Mucosa of stomach (tissue), 1 donor: ENCODE data around the gene MRS2.
"Not testable (repeated sequence)": the region's sequence is repeated elsewhere in the genome, so short reads cannot be mapped to it uniquely, and the experiment has no call there.

Source experiments
- H3K27me3 ChIP-seq: one replicate; pipeline ENCODE4 v1.7.0; 2013; ENCODE audit warnings: mild to moderate bottlenecking, low read length; ENCODE audit not compliant: control insufficient read depth, insufficient read depth
- H3K36me3 ChIP-seq: one replicate; pipeline ENCODE4 v1.7.0; 2013; ENCODE audit warnings: low read length; ENCODE audit not compliant: control insufficient read depth, insufficient read depth
- H3K4me1 ChIP-seq: one replicate; pipeline ENCODE4 v1.7.0; 2013; ENCODE audit warnings: mild to moderate bottlenecking, low read length; ENCODE audit not compliant: control insufficient read depth, insufficient read depth
- H3K4me3 ChIP-seq: one replicate; pipeline ENCODE4 v1.7.0; 2013; ENCODE audit warnings: low read length
- H3K9ac ChIP-seq: one replicate; pipeline ENCODE4 v1.7.0; 2013; ENCODE audit warnings: mild to moderate bottlenecking, low read length, moderate library complexity
- H3K9me3 ChIP-seq: one replicate; pipeline ENCODE4 v1.7.0; 2013; ENCODE audit warnings: mild to moderate bottlenecking, low read length, moderate library complexity; ENCODE audit not compliant: control insufficient read depth
- donor health status: Pancreatic carcinoma.

MRS2 gene

DNA sequence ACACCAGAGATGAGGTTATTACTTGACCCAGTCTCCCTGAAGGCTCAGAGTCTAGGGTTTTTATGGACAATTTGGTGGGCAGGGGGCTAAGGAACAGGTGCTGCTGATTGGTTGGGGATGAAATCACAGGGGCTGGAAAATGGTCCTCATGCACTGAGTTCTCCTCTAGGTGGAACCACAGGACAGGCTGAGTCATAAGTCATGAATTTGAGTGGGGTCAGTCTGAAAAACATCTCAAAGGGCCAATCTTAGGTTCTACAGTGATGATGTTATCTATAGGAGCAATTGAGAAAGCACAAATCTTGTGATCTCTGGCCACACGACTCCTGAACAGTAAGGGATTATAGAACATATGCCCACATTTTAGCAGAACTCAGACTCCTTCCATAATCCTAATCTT lies 5.9 kb upstream of the MRS2 start:
- H3K36me3 ChIP-seq, result no peaks in the 10 kb centered on the region
- H3K9me3 ChIP-seq, result no peaks in the 10 kb centered on the region
- peaks cover 4% of the 10 kb centered on the region for H3K27me3 ChIP-seq
- H3K4me3 ChIP-seq, result no peak overlapping the region
- no peaks in the 10 kb centered on the region for H3K4me1 ChIP-seq
- H3K9ac ChIP-seq, result no peak overlapping the region

DNA sequence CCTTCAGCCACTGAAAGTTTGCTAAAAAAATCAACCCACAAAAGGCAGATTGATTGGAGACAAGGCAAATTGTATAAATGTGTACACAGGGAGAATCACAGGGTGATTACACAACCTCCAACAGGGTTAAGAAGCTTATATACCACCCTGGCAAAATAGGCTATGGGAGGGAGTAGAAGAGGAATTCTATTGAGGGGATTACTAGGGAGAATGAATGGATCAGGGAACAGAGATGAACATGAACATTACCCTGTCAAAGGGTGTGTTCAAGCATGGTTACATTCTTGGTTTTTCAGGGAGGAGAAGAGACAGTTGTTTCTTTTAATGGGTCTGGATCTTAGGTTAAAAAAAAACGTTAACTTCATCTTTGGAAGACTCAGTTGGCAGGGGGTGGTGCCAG lies 5.1 kb upstream of the MRS2 start:
- no peak overlapping the region for H3K4me3 ChIP-seq
- no peaks in the 10 kb centered on the region for H3K4me1 ChIP-seq
- H3K27me3 ChIP-seq, result peaks cover 4% of the 10 kb centered on the region
- H3K36me3 ChIP-seq, result no peaks in the 10 kb centered on the region
- H3K9ac ChIP-seq, result no peak overlapping the region
- no peaks in the 10 kb centered on the region for H3K9me3 ChIP-seq

DNA sequence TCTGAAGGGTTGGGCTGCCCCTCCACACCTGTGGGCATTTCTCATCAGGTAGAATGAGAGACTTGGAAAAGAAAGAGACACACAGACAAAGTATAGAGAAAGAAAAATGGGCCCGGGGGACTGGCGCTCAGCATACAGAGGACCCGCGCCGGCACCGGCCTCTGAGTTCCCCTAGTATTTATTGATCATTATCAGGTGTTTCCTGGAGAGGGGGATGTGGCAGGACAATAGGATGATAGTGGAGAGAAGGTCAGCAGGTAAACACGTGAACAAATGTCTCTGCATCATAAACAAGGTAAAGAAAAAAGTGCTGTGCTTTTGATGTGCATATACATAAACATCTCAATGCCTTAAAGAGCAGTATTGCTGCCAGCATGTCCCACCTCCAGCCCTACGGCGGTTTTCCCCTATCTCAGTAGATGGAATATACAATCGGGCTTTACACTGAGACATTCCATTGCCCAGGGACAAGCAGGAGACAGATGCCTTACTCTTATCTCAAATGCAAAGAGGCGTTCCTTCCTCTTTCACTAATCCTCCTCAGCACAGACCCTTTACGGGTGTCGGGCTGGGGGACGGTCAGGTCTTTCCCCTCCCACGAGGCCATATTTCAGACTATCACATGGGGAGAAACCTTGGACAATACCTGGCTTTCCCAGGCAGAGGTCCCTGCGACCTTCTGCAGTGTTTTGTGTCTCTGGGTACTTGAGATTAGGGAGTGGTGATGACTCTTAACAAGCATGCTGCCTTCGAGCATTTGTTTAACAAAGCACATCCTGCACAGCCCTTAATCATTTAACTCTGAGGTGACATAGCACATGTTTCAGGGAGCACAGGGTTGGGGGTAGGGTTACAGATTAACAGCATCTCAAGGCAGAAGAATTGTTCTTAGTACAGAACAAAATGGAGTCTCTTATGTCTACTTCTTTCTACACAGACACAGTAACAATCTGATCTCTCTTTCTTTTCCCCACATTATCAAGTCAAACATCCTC lies 2.4 kb upstream of the MRS2 start:
- H3K36me3 ChIP-seq, H3K9me3 ChIP-seq, H3K9ac ChIP-seq, H3K4me1 ChIP-seq, H3K27me3 ChIP-seq, H3K4me3 ChIP-seq: not testable (repeated sequence)

GRCh38 chr6:24401458-24401857 lies 1.3 kb upstream of the MRS2 start:
- no peak overlapping the region for H3K4me3 ChIP-seq
- no peaks in the 10 kb centered on the region for H3K9me3 ChIP-seq
- H3K27me3 ChIP-seq, result peaks cover 4% of the 10 kb centered on the region
- H3K4me1 ChIP-seq, result peaks cover 4% of the 10 kb centered on the region
- H3K9ac ChIP-seq, result no peak overlapping the region
- no peaks in the 10 kb centered on the region for H3K36me3 ChIP-seq

DNA sequence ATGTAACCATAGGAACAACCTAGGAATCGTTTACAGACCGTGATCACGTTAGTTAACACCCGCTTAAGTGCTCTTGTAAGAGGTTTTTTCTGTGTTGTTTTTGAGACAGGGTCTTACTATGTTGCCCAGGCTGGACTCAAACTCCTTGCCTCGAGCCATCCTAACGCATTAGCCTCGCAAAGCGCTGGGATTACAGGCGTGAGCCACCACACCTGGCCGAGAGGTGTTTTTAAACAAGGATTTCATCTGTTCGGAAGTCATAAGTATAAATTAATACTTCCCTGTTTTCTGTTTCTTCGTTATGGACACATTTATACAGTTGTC lies 727 bp downstream of the MRS2 start:
- Histone ChIP-seq H3K27me3 (peaks cover 4% of the 10 kb centered on the region), H3K4me3 (peak overlapping the region; percentile 99), H3K4me1 (peaks cover 4% of the 10 kb centered on the region), H3K9me3 (no peaks in the 10 kb centered on the region), H3K9ac (peak overlapping the region; percentile 88), H3K36me3 (no peaks in the 10 kb centered on the region)

DNA sequence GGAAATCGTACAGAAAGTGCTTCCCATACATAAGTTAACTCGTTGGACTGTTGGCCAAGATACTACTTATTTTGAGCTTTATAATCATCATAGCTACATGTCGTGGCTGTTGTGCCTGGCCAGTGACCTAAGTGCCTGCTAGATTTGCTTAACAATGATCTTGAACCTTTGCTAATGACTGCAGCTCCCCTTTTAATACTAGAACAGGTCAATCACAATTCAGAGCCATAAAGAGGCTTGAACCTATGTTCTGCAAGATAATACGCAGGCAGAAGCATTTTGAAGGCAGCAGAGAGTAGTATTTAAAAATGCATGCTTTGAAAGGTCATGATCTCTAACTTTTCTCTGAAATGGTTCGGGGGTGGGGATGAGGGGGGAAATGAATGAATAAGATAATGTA lies 2.5 kb downstream of the MRS2 start:
- H3K36me3 ChIP-seq, result no peaks in the 10 kb centered on the region
- H3K4me3 ChIP-seq, result no peak overlapping the region
- H3K27me3 ChIP-seq, result no peaks in the 10 kb centered on the region
- H3K4me1 ChIP-seq, result peaks cover 4% of the 10 kb centered on the region
- no peaks in the 10 kb centered on the region for H3K9me3 ChIP-seq
- no peak overlapping the region for H3K9ac ChIP-seq

- peaks cover 2% of the 10 kb centered on the region for H3K4me1 ChIP-seq
- no peaks in the 10 kb centered on the region for H3K27me3 ChIP-seq
- no peaks in the 10 kb centered on the region for H3K9me3 ChIP-seq
- H3K36me3 ChIP-seq, result no peaks in the 10 kb centered on the region
- no peak overlapping the region for H3K9ac ChIP-seq
- no peak overlapping the region for H3K4me3 ChIP-seq
Measured at GRCh38 chr6:24408719-24409410, 6.1 kb downstream of the MRS2 start.

DNA sequence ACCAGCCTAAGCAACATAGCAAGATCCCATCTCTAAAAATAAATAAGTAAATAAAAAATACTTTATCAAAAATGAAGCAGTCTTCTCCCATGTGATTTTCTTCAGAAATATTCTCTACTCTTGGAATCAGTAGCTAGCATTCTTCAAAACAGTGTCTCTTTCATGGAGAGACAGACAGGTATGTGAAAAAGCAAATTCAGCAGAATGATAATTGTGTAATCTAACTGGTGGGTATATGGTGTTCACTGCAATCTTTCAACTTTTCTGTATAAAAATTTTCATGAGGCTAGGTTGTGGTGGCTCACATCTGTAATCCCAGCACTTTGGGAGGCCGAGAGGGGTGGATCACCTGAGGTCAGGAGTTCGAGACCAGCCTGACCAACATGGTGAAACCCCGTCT lies 7.9 kb downstream of the MRS2 start:
- H3K4me3 ChIP-seq, result no peak overlapping the region
- H3K27me3 ChIP-seq, result no peaks in the 10 kb centered on the region
- H3K9ac ChIP-seq, result no peak overlapping the region
- H3K4me1 ChIP-seq, result no peaks in the 10 kb centered on the region
- no peaks in the 10 kb centered on the region for H3K9me3 ChIP-seq
- H3K36me3 ChIP-seq, result no peaks in the 10 kb centered on the region

DNA sequence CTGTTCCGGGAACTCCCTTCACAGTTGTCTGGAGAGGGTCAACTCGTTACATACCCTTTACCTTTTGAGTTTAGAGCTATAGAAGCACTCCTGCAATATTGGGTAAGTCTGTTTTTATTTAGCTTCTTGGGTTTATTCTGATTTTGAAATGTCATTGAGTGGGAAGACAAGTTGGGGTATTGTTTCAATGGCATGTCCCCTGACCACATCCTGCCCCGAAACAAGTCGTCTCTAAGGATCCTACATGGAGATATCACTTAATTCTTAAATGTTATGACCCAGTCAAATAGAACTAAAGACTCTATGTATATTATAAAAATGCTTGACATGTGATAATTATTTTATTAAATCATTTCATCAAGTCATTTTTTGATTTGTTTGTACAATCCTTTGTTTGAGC lies 9.6 kb downstream of the MRS2 start:
- Histone ChIP-seq H3K9ac (no peak overlapping the region), H3K27me3 (no peaks in the 10 kb centered on the region), H3K36me3 (no peaks in the 10 kb centered on the region), H3K4me1 (no peaks in the 10 kb centered on the region), H3K4me3 (no peak overlapping the region), H3K9me3 (no peaks in the 10 kb centered on the region)

DNA sequence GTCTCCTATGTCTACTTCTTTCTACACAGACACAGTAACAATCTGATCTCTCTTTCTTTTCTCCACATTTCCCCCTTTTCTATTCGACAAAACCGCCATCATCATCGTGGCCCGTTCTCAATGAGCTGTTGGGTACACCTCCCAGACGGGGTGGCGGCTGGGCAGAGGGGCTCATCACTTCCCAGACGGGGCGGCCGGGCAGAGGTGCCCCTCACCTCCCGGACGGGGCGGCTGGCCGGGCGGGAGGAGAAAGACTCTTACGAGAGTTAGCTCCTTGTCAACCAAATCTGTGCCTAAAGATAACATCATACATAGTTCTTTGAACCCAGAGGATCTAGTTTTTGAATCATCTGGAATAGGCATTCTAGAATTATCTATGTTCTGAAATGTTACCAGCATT lies 11.8 kb downstream of the MRS2 start:
- not testable (repeated sequence) for H3K9ac ChIP-seq, H3K4me1 ChIP-seq, H3K4me3 ChIP-seq, H3K9me3 ChIP-seq, H3K27me3 ChIP-seq, H3K36me3 ChIP-seq

DNA sequence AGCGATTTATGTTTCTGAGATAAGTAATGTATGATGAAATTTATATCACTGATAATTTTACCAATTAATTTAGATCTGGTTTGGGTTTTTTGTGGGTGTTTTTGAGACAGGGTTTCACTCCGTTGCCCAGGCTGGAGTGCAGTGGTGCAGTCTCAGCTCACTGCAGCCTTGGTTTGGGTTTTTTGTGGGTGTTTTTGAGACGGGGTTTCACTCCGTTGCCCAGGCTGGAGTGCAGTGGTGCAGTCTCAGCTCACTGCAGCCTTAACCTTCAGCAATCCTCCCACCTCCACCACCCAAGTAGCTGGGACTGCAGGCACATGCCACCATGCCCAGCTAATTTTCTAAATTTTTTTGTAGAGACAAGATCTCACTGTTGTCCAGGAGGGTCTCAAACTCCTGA lies 13.0 kb downstream of the MRS2 start:
- H3K27me3 ChIP-seq, result no peaks in the 10 kb centered on the region
- H3K9ac ChIP-seq, result no peak overlapping the region
- no peaks in the 10 kb centered on the region for H3K4me1 ChIP-seq
- H3K9me3 ChIP-seq, result no peaks in the 10 kb centered on the region
- peaks cover 12% of the 10 kb centered on the region for H3K36me3 ChIP-seq
- H3K4me3 ChIP-seq, result no peak overlapping the region

DNA sequence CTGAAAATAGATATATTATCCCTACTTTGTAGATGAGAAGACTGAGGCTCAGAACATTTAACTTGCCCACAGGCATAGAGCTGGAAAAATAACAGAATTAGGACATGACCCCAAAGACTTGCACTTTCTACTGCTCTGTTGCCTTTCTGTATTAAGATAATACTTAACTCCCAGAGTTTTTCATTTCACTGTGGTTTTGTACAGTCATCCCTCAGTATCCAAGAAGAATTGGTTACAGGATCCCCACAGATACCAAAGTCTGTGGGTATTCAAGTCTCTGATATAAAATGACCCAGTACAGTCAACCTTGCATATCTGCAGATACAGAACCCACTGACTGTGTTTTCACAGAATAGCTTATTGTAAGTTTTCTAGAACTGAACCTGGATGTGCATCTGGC lies 16.8 kb downstream of the MRS2 start:
- no peaks in the 10 kb centered on the region for H3K9me3 ChIP-seq
- H3K4me1 ChIP-seq, result no peaks in the 10 kb centered on the region
- H3K4me3 ChIP-seq, result no peak overlapping the region
- peaks cover 17% of the 10 kb centered on the region for H3K36me3 ChIP-seq
- no peak overlapping the region for H3K9ac ChIP-seq
- H3K27me3 ChIP-seq, result no peaks in the 10 kb centered on the region
